Neural progenitor cell (in vitro differentiated cells): ENCODE measurements around the gene CNOT3. TPM values are rescaled to one million over a fixed set of nuclear protein-coding genes. Genes with fewer than 3 reads are reported as not detected.

Source experiments
- DNase-seq: peaks from one replicate; pipeline ENCODE4 v3.0.0-alpha.2; 2016; ENCODE audit warnings: low spot score
- H2AFZ ChIP-seq: fragments of 200-600 bp; sonication (generic); replicated peaks from 2 replicates; pipeline ENCODE4 v1.6.1; 2016; ENCODE audit warnings: antibody characterized with exemption
- H3F3A ChIP-seq: fragments of 200-600 bp; sonication (generic); 2 replicates; pipeline ENCODE4 v1.6.1; 2016; ENCODE audit warnings: antibody characterized with exemption, low read depth
- H3K27ac ChIP-seq: fragments of 200-600 bp; sonication (generic); 2 replicates; pipeline ENCODE4 v1.5.1; 2016; ENCODE audit warnings: mild to moderate bottlenecking
- H3K27me3 ChIP-seq: fragments of 200-600 bp; sonication (generic); 2 replicates; pipeline ENCODE4 v1.6.1; 2016; ENCODE audit warnings: mild to moderate bottlenecking, moderate library complexity
- H3K36me3 ChIP-seq: fragments of 200-600 bp; sonication (generic); 2 replicates; pipeline ENCODE4 v1.5.1; 2016
- H3K4me1 ChIP-seq: fragments of 200-600 bp; sonication (generic); 2 replicates; pipeline ENCODE4 v1.6.1; 2016; ENCODE audit warnings: mixed run types
- H3K4me2 ChIP-seq: fragments of 200-600 bp; sonication (generic); 2 replicates; pipeline ENCODE4 v1.6.1; 2016
- H3K4me3 ChIP-seq: fragments of 200-600 bp; sonication (generic); 2 replicates; pipeline ENCODE4 v1.5.1; 2016
- H3K79me2 ChIP-seq: fragments of 200-600 bp; sonication (generic); 2 replicates; pipeline ENCODE4 v1.6.1; 2016; ENCODE audit warnings: low read depth
- H3K9ac ChIP-seq: fragments of 200-600 bp; sonication (generic); 2 replicates; pipeline ENCODE4 v1.6.1; 2016
- H3K9me3 ChIP-seq: fragments of 200-600 bp; sonication (generic); 2 replicates; pipeline ENCODE4 v1.5.1; 2016; ENCODE audit warnings: low read depth
- H4K20me1 ChIP-seq: fragments of 200-600 bp; sonication (generic); 2 replicates; pipeline ENCODE4 v1.6.1; 2016; ENCODE audit warnings: low read depth
- H3K27ac Mint-ChIP-seq: 3 replicates; pipeline ENCODE4 v1.8.0; 2021; ENCODE audit warnings: mixed read lengths
- H3K27me3 Mint-ChIP-seq: 2 replicates; pipeline ENCODE4 v1.8.0; 2022; ENCODE audit warnings: low read depth, mild to moderate bottlenecking, inconsistent platforms, moderate library complexity, mixed read lengths; ENCODE audit not compliant: insufficient read depth
- H3K36me3 Mint-ChIP-seq: 3 replicates; pipeline ENCODE4 v1.8.0; 2021; ENCODE audit warnings: mixed read lengths
- H3K4me1 Mint-ChIP-seq: 3 replicates; pipeline ENCODE4 v1.8.0; 2021; ENCODE audit warnings: mixed read lengths
- H3K4me3 Mint-ChIP-seq: 3 replicates; pipeline ENCODE4 v1.8.0; 2021; ENCODE audit warnings: mild to moderate bottlenecking, moderate library complexity, mixed read lengths
- H3K9me3 Mint-ChIP-seq: 3 replicates; pipeline ENCODE4 v1.8.0; 2020; ENCODE audit warnings: mixed read lengths
- CTCF ChIP-seq: fragments of 200-600 bp; sonication (generic); IDR thresholded peaks from 2 replicates; pipeline ENCODE4 v1.5.1; 2017; ENCODE audit warnings: antibody characterized with exemption, mild to moderate bottlenecking
- EZH2 ChIP-seq: fragments of 200-600 bp; sonication (generic); IDR thresholded peaks from 2 replicates; pipeline ENCODE4 v1.6.1; 2017; ENCODE audit warnings: antibody characterized with exemption, mild to moderate bottlenecking, moderate library complexity
- EZH2phosphoT487 ChIP-seq: fragments of 200-600 bp; sonication (generic); IDR thresholded peaks from 2 replicates; pipeline ENCODE4 v1.6.1; 2017; ENCODE audit warnings: antibody characterized with exemption
- total RNA-seq: library from RNA; depleted of rRNA; stranded (reverse); fragments of >200 nt; gene quantifications from 2 replicates; pipeline ENCODE4 v1.2.3, GENCODE V29; 2015; ENCODE audit warnings: low replicate concordance

Gene CNOT3
- total RNA-seq, 1 donor from 2014 or later = 29.4 TPM

GRCh38 chr19:54129617-54129996, 8.0 kb upstream of the CNOT3 start:
- Mint-ChIP-seq H3K4me3 (no peak overlapping the region), H3K36me3 (peaks cover 15% of the 10 kb centered on the region), H3K4me1 (peaks cover 4% of the 10 kb centered on the region), H3K27me3 (peaks cover 2% of the 10 kb centered on the region), H3K27ac (no peak overlapping the region), H3K9me3 (no peaks in the 10 kb centered on the region)
- Histone ChIP-seq H3K9me3 (no peaks in the 10 kb centered on the region), H3K4me1 (no peaks in the 10 kb centered on the region), H4K20me1 (no peaks in the 10 kb centered on the region), H3F3A (peaks cover 4% of the 10 kb centered on the region), H3K27me3 (no peaks in the 10 kb centered on the region), H2AFZ (no peak overlapping the region), H3K36me3 (no peaks in the 10 kb centered on the region), H3K79me2 (no peaks in the 10 kb centered on the region), H3K27ac (no peak overlapping the region), H3K9ac (no peak overlapping the region), H3K4me3 (no peak overlapping the region), H3K4me2 (no peak overlapping the region)
- TF ChIP-seq EZH2phosphoT487 (no peak), EZH2 (no peak), CTCF (no peak)
- no peak for DNase-seq

GRCh38 chr19:54133312-54133956, 4.1 kb upstream of the CNOT3 start:
- Histone ChIP-seq H3K27me3 (peaks cover 4% of the 10 kb centered on the region), H3K4me2 (no peak overlapping the region), H2AFZ (no peak overlapping the region), H3K36me3 (no peaks in the 10 kb centered on the region), H3K9me3 (no peaks in the 10 kb centered on the region), H3K4me1 (no peaks in the 10 kb centered on the region), H3K4me3 (no peak overlapping the region), H4K20me1 (peaks cover 5% of the 10 kb centered on the region), H3K79me2 (peaks cover 8% of the 10 kb centered on the region), H3K27ac (no peak overlapping the region), H3K9ac (no peak overlapping the region), H3F3A (peaks cover 19% of the 10 kb centered on the region)
- Mint-ChIP-seq H3K4me1 (peaks cover 16% of the 10 kb centered on the region), H3K27ac (no peak overlapping the region), H3K9me3 (no peaks in the 10 kb centered on the region), H3K4me3 (no peak overlapping the region), H3K36me3 (peaks cover 5% of the 10 kb centered on the region), H3K27me3 (peaks cover 15% of the 10 kb centered on the region)
- DNase-seq = peak; percentile 81
- no peak for TF ChIP-seq EZH2phosphoT487
- TF ChIP-seq CTCF = no peak
- TF ChIP-seq EZH2 = no peak

GRCh38 chr19:54133957-54134590, 3.5 kb upstream of the CNOT3 start:
- Histone ChIP-seq H3K36me3 (no peaks in the 10 kb centered on the region), H3K27ac (no peak overlapping the region), H3K4me3 (no peak overlapping the region), H3K9me3 (no peaks in the 10 kb centered on the region), H3K79me2 (peaks cover 14% of the 10 kb centered on the region), H3F3A (peaks cover 19% of the 10 kb centered on the region), H3K9ac (no peak overlapping the region), H3K4me1 (peaks cover 6% of the 10 kb centered on the region), H3K27me3 (peaks cover 4% of the 10 kb centered on the region), H4K20me1 (peaks cover 12% of the 10 kb centered on the region), H3K4me2 (no peak overlapping the region), H2AFZ (no peak overlapping the region)
- H3K4me1 Mint-ChIP-seq = peaks cover 21% of the 10 kb centered on the region
- no peak for TF ChIP-seq CTCF
- H3K27ac Mint-ChIP-seq = peak overlapping the region; percentile 79
- no peak for DNase-seq
- peaks cover 6% of the 10 kb centered on the region for H3K36me3 Mint-ChIP-seq
- peaks cover 13% of the 10 kb centered on the region for H3K27me3 Mint-ChIP-seq
- H3K9me3 Mint-ChIP-seq = no peaks in the 10 kb centered on the region
- H3K4me3 Mint-ChIP-seq = peak overlapping the region; percentile 45
